Putamen (tissue), 1 donor: Measurements from ENCODE around the gene CAND2.
"Not testable (repeated sequence)": the region's sequence is repeated elsewhere in the genome, so short reads cannot be mapped to it uniquely, and the experiment has no call there.

Experiments
- DNase-seq: peaks from one replicate; pipeline ENCODE4 v3.0.0-alpha.2; 2016; ENCODE audit warnings: low spot score

Gene CAND2

DNA sequence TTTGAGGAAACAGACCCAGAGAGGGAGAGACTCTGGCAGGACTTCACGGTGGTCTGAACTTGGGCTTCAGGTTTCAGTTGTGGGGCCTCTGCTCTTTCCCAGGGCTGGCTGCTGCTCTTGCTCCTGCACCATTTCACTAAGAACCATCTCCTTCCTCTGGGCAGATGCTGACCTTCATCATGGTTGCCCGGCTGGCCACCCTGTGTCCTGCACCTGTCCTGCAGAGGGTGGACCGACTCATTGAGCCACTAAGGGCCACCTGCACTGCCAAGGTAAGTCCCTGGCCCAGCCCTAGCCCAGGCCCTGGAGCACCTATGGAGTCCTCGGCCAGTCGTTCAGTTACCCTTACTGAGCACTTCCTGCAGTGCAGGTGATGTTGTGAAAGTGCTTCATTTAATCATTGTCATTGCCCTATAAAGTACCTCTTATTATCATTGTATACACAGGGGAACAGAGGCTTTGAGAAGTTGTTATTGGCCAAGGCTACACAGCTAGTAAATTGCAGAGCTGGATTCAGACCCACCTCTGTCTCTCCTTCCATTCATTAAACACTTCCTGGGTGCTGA lies 34.9 kb downstream of the CAND2 start:
- DNase-seq: no peak

- no peak for DNase-seq
Observed at GRCh38 chr3:12832350-12833221, 36.1 kb downstream of the CAND2 start.

- no peak for DNase-seq
Observed at GRCh38 chr3:12833222-12834161, 37.0 kb downstream of the CAND2 start.

- no peak for DNase-seq
Observed at GRCh38 chr3:12835052-12835665, 38.7 kb downstream of the CAND2 start.

DNA sequence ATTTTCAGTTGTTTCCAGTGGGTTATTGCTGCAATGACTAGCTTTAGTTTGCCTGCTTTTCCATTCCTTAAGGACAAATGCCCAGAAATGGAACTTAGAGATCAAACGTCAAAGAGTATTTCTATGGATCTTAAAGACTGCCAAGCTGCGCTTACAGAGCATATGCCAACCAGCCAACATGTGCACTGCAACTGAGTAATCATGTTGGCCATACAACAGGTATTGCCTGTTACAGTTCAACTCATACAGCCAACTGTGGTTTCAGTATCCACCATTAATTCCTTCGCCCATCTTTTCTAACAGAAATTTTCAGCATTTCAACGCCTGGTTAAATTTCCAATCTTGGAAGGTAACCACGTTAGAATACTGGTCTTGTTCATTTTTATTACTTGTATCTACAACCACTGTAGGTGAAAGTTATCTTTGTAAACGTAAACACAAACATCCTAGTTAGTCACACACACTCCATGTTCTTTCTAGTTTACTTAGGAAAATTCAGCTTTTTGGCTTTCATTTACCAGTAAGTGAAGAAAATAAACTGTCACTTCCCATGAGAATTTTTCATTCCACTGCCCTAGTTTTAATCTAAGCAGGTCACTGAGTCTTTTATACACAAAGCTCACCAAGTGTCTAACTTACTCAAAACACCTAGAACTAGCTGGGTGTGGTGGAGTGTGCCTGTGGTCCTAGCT lies 41.0 kb downstream of the CAND2 start:
- no peak for DNase-seq

DNA sequence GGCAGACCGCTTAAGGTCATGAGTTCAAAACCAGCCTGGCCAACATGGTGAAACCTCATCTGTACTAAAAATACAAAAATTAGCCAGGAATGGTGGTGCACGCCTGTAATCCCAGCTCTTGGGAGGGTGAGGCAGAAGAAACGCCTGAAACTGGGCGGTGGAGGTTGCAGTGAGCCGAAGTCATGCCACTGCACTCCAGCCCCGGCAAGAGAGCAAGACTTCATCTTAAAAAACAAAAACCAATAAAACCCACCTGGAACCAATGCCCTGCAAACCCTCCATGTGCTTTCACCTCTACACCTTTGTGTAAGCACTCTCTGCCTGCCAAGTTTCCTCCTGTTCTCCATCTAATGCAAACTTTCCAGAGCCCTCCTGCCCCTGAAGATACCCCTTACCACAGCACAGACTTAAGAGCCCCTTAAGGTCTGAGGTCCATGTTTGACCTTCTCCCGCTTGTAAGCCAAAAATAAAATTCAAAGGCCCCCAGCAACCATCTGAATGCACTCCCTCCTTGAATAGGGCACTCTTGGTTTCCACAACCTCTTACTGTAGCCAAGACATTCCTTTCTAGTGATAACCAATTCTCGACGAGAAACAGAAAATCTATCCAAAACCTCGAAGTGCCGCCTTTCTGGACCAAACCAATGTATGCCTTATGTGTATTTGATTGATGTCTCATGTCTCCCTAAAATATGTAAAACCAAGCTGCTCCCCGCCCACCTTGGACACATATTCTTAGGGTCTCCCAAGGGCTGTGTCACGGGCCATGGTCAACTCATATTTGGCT lies 41.9 kb downstream of the CAND2 start:
- DNase-seq: no peak

- DNase-seq: no peak
Observed at GRCh38 chr3:12839156-12839946, 42.9 kb downstream of the CAND2 start.

DNA sequence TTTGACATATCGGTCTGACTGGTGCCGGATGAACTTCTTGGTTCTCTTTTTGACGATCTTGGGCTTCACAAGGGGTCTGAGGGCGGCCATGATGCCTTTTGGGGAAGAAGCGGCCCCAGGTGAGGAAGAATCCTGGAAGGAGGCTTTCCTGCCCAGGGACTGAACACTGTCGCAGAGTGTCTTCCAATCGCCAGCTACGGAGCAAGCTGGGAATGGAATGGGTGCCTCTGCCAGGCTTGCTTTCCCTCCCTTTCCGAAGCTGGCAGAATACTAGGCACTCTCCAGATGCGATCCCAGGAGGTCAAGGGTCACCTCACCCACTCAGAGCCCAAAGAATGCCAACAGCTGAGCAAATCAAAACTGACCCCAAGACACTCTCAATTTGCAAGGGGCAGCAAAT lies 43.7 kb downstream of the CAND2 start:
- DNase-seq: not testable (repeated sequence)

- no peak for DNase-seq
Observed at GRCh38 chr3:12840591-12841148, 44.2 kb downstream of the CAND2 start.

DNA sequence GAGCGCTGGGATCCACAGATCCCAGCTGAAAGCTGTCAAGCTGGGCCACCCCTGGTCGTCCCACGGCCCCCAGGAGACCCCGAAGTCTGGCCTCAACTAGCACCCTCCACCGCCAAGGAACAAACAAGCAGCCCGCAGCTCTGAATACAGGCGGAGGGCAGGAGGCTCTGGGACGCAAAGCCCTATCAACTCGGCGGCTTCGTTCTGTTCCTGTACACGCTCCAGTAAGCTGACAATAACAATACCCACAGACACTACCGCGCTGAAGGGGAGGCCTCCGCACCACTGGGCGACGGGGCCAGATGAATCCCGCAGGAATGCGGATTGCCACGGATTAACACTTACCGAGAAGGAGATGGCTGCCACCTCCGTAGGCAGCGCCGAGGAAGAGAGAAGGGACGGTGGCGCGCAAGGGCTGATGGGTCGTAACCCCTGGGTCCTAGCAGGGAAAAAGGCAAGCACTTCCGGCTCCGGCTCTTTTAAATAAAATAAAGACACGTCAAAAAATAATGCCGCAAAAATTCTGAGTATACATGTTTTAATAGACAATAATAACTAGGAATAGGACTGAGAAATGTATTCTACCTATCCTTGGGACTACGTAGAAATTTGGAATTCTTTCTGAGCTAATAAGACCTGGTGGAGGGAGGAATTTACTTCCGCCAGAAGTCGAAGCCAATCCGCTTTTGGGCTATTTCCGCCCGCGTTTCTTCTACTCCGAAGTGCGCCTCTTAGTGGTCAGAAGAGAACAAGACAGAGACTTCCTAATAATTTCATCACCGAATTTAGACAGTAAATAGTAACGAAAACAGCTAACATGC lies 44.9 kb downstream of the CAND2 start, which contains the start of gene RPL32:
Gene RPL32 (minus strand): TSS at position 417 of the 821 bp plus-strand sequence. CDS start 1,328 bp downstream, outside the sequence.
- peak; percentile 93 for DNase-seq

DNA sequence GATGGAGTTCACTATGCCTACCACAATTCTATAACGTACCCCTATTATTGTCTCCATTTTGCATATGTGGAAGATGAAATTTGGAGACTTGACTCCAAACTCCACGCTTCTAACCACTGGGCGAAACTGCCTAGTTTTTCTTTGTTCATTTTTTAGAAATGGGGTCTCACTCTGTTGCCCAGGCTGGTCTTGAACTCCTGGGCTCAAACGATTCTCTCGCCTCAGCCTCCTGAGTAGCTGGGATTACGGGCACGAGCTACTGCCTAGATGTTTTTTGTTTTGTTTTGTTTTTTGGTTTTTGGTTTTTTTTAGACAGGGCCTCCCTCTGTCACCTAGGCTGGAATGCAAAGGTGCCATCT lies 45.5 kb downstream of the CAND2 start:
- no peak for DNase-seq

GRCh38 chr3:12842469-12842868 lies 46.0 kb downstream of the CAND2 start:
- no peak for DNase-seq

DNA sequence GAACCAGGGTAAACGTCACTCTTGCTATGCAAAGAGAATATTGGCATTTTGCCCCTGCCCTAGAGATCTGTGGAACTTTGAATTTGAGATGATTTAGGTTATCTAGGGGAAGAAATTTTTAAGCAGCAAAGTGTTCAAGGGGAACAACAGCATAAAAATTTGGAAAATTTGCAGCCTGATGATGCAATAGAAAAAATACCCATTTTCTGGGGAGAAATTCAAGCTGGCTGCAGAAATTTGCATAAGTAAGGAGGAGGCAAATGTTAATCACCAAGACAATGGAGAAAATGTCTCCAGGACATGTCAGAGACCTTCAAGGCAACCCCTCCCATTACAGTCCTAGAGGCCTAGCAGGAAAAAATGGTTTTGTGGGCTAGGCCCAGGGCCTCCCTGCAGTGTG lies 49.3 kb downstream of the CAND2 start:
- no peak for DNase-seq

DNA sequence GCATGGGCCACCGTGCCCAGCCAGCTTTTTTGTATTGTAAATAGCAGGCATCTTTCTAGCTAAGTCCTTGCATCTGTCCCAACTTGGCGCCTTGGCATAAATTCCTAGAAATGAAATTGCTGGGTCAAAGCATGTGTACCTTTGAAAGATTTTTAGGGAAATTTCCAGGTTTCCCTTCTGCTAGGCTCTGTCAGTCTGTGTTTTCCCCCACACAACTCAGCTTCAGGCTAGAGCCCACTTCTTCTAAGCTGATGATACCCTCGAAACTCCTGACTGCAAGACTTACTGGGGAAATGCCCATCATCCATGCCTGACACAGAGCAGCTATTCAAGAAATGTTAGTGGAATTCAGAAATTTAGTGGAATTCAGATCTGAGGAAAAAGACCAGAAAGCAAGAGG lies 55.7 kb downstream of the CAND2 start:
- DNase-seq: no peak

- not testable (repeated sequence) for DNase-seq
Observed at GRCh38 chr3:12853847-12854246, 57.4 kb downstream of the CAND2 start.

GRCh38 chr3:12854565-12854964 lies 58.1 kb downstream of the CAND2 start:
- DNase-seq: no peak

- DNase-seq: no peak
Observed at GRCh38 chr3:12856626-12857025, 60.1 kb downstream of the CAND2 start.

- DNase-seq: no peak
Observed at GRCh38 chr3:12859840-12860239, 63.4 kb downstream of the CAND2 start.

DNA sequence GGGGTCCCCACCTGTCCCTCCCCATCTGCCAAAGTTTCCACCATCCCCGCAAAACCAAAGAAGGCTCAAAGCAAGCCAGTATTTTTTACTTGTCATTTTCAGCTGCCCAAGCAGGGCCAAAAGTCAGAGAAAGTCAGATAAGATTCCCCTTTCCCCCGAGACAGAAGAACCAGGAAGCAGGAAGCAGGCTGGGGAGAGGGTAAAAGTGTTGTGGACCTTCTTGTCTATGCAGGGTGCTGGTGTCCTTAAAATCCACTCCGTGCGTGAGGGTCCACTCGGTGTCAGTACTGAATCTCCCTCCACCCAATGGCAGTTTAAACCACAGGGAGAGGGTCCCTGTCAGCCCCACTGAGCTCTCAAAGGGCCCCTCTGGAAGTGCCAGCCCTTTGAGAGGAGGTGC lies 65.1 kb downstream of the CAND2 start:
- no peak for DNase-seq
